DOHH2 (cell line): Measurements from ENCODE around the gene TOPAZ1.

Experiments used
- H3F3A ChIP-seq: fragments of 200-600 bp; sonication (generic), shearing (Covaris generic); 2 replicates; pipeline ENCODE4 v1.6.0; 2016; ENCODE audit warnings: antibody characterized with exemption, mild to moderate bottlenecking; ENCODE audit not compliant: control insufficient read depth, insufficient read depth
- H3K27ac ChIP-seq: fragments of 200-600 bp; sonication (generic); 2 replicates; pipeline ENCODE4 v1.5.1; 2014; ENCODE audit warnings: low read depth, mild to moderate bottlenecking, low read length, moderate library complexity
- H3K27me3 ChIP-seq: fragments of 200-600 bp; sonication (generic); 2 replicates; pipeline ENCODE4 v1.6.1; 2014; ENCODE audit warnings: mild to moderate bottlenecking, low read length, mixed read lengths; ENCODE audit not compliant: control insufficient read depth
- H3K36me3 ChIP-seq: fragments of 200-600 bp; sonication (generic); 2 replicates; pipeline ENCODE4 v1.6.1; 2014; ENCODE audit warnings: mild to moderate bottlenecking, low read length, moderate library complexity, mixed read lengths; ENCODE audit not compliant: control insufficient read depth
- H3K4me1 ChIP-seq: fragments of 200-600 bp; sonication (generic); 2 replicates; pipeline ENCODE4 v1.6.1; 2014; ENCODE audit warnings: mild to moderate bottlenecking, low read length, mixed read lengths; ENCODE audit not compliant: control insufficient read depth
- H3K4me2 ChIP-seq: fragments of 200-600 bp; sonication (generic); 2 replicates; pipeline ENCODE4 v1.6.0; 2014; ENCODE audit warnings: mild to moderate bottlenecking, low read length, moderate library complexity
- H3K4me3 ChIP-seq: fragments of 200-600 bp; sonication (generic); 2 replicates; pipeline ENCODE4 v1.5.1; 2014; ENCODE audit warnings: mild to moderate bottlenecking, low read length, mixed read lengths
- H3K79me2 ChIP-seq: fragments of 200-600 bp; sonication (generic); 2 replicates; pipeline ENCODE4 v1.6.1; 2014; ENCODE audit warnings: mild to moderate bottlenecking, low read length, mixed read lengths; ENCODE audit not compliant: control insufficient read depth
- H3K9me2 ChIP-seq: fragments of 200-600 bp; sonication (generic); replicated peaks from 2 replicates; pipeline ENCODE4 v1.6.1; 2014; ENCODE audit warnings: mild to moderate bottlenecking, low read length, mixed read lengths; ENCODE audit not compliant: control insufficient read depth
- H3K9me3 ChIP-seq: fragments of 200-600 bp; sonication (generic); 2 replicates; pipeline ENCODE4 v1.6.1; 2014; ENCODE audit warnings: antibody characterized with exemption, low read length, mixed read lengths; ENCODE audit not compliant: control insufficient read depth, insufficient read depth
- H4K20me1 ChIP-seq: fragments of 200-600 bp; sonication (generic); 2 replicates; pipeline ENCODE4 v1.6.0; 2014; ENCODE audit warnings: low read depth, mild to moderate bottlenecking, antibody characterized with exemption, low read length, moderate library complexity; ENCODE audit not compliant: control insufficient read depth, insufficient read depth
- EZH2phosphoT487 ChIP-seq: fragments of 200-600 bp; sonication (generic); IDR thresholded peaks from 2 replicates; pipeline ENCODE4 v1.6.1; 2017; ENCODE audit warnings: borderline replicate concordance, mild to moderate bottlenecking, antibody characterized with exemption, low read length, moderate library complexity, mixed read lengths
- TF ChIP-seq, protein P1 (sequence below): fragments of 200-600 bp; sonication (generic); IDR thresholded peaks from one replicate; pipeline ENCODE4 v1.5.1; 2014; ENCODE audit warnings: antibody characterized with exemption, mild to moderate bottlenecking, low read depth, low read length; ENCODE audit not compliant: poor library complexity, severe bottlenecking

The TOPAZ1 gene

DNA sequence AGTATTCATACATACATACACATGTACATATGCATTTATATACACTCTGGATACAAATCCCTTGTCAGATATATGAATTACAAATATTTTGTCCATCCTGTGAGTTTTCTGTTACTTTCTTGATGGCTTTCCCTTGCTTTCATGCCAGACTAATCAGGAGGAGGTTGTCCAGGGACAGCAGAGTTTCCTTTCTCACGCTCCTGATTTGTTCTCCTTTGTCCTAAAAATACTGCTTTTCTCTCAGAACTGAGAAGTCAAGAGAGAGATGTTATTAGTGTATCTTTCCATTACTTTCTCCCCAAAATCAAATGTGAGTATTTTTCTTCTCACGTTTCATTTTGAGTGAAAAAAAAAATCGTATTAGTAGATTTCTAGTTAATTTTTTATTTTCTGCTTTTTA lies 84.8 kb downstream of the TOPAZ1 start:
- Histone ChIP-seq H3K27ac (no peak overlapping the region), H3K4me2 (no peak overlapping the region), H3K36me3 (no peaks in the 10 kb centered on the region), H3F3A (no peaks in the 10 kb centered on the region), H4K20me1 (no peaks in the 10 kb centered on the region), H3K9me2 (no peaks in the 10 kb centered on the region), H3K4me1 (no peaks in the 10 kb centered on the region), H3K4me3 (no peak overlapping the region), H3K9me3 (no peaks in the 10 kb centered on the region), H3K27me3 (peaks cover 16% of the 10 kb centered on the region), H3K79me2 (no peaks in the 10 kb centered on the region)
- TF ChIP-seq, protein P1, sequence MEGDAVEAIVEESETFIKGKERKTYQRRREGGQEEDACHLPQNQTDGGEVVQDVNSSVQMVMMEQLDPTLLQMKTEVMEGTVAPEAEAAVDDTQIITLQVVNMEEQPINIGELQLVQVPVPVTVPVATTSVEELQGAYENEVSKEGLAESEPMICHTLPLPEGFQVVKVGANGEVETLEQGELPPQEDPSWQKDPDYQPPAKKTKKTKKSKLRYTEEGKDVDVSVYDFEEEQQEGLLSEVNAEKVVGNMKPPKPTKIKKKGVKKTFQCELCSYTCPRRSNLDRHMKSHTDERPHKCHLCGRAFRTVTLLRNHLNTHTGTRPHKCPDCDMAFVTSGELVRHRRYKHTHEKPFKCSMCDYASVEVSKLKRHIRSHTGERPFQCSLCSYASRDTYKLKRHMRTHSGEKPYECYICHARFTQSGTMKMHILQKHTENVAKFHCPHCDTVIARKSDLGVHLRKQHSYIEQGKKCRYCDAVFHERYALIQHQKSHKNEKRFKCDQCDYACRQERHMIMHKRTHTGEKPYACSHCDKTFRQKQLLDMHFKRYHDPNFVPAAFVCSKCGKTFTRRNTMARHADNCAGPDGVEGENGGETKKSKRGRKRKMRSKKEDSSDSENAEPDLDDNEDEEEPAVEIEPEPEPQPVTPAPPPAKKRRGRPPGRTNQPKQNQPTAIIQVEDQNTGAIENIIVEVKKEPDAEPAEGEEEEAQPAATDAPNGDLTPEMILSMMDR, result no peak
- no peak for TF ChIP-seq EZH2phosphoT487

DNA sequence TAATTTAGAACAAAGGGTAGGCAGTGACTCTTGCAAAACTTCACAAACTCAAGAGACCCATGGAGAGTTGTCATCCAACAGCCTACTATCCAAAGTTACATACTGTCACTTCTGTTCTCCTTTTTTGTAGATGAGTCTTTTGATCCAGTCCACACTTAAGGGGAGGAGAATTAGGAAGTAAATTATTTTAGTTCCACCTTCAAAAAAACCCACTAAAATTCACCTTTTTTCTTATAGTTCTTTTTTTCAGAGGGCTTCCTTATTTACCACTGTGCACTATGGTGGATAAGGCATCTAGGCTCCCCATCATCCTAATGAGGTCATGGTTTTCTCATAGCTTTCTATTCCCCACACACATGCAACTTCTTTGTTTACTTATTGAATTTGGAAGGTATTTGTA lies 88.3 kb downstream of the TOPAZ1 start:
- H3K4me1 ChIP-seq, result no peaks in the 10 kb centered on the region
- no peak overlapping the region for H3K4me3 ChIP-seq
- H3K79me2 ChIP-seq, result no peaks in the 10 kb centered on the region
- no peaks in the 10 kb centered on the region for H3K36me3 ChIP-seq
- H4K20me1 ChIP-seq, result no peaks in the 10 kb centered on the region
- H3K27me3 ChIP-seq, result peaks cover 9% of the 10 kb centered on the region
- H3K9me2 ChIP-seq, result no peaks in the 10 kb centered on the region
- TF ChIP-seq, protein P1, result no peak
- TF ChIP-seq EZH2phosphoT487, result no peak
- H3K4me2 ChIP-seq, result no peak overlapping the region
- no peak overlapping the region for H3K27ac ChIP-seq
- H3K9me3 ChIP-seq, result no peaks in the 10 kb centered on the region
- H3F3A ChIP-seq, result no peaks in the 10 kb centered on the region

DNA sequence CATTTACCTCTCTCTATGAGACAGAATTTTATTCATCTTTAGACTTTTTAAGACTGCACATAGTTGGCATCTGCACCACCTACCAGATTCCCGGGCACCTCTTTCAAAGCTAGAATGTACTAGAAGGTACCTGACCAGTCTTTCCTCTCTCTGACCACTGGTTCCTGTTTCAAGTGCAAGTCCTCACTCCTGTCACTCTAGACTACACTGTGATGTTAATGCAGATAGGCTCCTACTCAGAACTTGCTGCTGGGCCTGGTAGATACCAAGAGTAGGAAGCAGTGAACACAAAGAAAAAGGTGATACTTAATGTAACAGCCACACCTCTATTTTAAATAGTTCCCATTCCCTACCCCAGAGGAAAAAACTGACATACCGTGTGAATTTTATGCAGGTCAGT lies 88.8 kb downstream of the TOPAZ1 start:
- TF ChIP-seq, protein P1, result no peak
- Histone ChIP-seq H3K4me3 (no peak overlapping the region), H3K9me2 (no peaks in the 10 kb centered on the region), H3K36me3 (no peaks in the 10 kb centered on the region), H4K20me1 (no peaks in the 10 kb centered on the region), H3K79me2 (no peaks in the 10 kb centered on the region), H3K27me3 (peaks cover 7% of the 10 kb centered on the region), H3K9me3 (no peaks in the 10 kb centered on the region), H3F3A (no peaks in the 10 kb centered on the region), H3K27ac (no peak overlapping the region), H3K4me1 (no peaks in the 10 kb centered on the region), H3K4me2 (no peak overlapping the region)

DNA sequence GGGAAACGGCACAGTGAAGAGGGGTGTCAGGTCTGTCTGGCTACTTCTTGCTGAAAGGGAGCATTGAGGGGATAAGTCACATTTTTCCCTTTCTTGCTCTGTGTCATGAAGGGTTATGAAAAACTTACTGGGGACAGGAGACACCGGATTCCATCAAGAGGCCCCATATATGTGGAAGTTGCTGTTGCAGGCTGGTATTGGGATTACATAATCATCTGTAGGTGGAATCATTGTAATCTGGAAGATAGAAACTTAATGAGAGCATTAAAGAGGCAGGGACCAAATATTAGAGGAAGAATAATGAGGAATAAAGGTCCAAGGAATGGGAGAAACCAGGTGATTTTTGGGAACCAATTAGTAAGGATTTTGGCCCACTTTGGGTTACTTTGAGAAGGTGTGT lies 92.6 kb downstream of the TOPAZ1 start:
- H3K9me3 ChIP-seq, result no peaks in the 10 kb centered on the region
- no peaks in the 10 kb centered on the region; the same call in 1 of the 2 replicates for H3K36me3 ChIP-seq
- peaks cover 7% of the 10 kb centered on the region for H3K4me1 ChIP-seq
- no peaks in the 10 kb centered on the region for H3K9me2 ChIP-seq
- H3K27me3 ChIP-seq, result no peaks in the 10 kb centered on the region
- H3F3A ChIP-seq, result peaks cover 4% of the 10 kb centered on the region; the same call in 1 of the 2 replicates
- H3K4me2 ChIP-seq, result no peak overlapping the region
- H3K4me3 ChIP-seq, result no peak overlapping the region
- no peak overlapping the region for H3K27ac ChIP-seq
- no peaks in the 10 kb centered on the region for H4K20me1 ChIP-seq
- no peak for TF ChIP-seq EZH2phosphoT487
- TF ChIP-seq, protein P1, result no peak
- peaks cover 9% of the 10 kb centered on the region for H3K79me2 ChIP-seq
